Stimulated activated CD4-positive, alpha-beta T cell treated with anti-CD3 and anti-CD28 coated beads, Interleukin-15, amount 100 ng/mL, for 1 hour (primary cell): ENCODE results near the gene CPO.
"Not testable (repeated sequence)": the region's sequence is repeated elsewhere in the genome, so short reads cannot be mapped to it uniquely, and the experiment has no call there.

ENCODE experiments used
- DNase-seq, 2 donors: peaks; one replicate each; pipeline ENCODE4 v3.0.0-alpha.2; 2020; ENCODE audit warnings: low read depth in 1 of 2, low spot score in 1 of 2

The CPO gene, protein sequence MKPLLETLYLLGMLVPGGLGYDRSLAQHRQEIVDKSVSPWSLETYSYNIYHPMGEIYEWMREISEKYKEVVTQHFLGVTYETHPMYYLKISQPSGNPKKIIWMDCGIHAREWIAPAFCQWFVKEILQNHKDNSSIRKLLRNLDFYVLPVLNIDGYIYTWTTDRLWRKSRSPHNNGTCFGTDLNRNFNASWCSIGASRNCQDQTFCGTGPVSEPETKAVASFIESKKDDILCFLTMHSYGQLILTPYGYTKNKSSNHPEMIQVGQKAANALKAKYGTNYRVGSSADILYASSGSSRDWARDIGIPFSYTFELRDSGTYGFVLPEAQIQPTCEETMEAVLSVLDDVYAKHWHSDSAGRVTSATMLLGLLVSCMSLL

DNA sequence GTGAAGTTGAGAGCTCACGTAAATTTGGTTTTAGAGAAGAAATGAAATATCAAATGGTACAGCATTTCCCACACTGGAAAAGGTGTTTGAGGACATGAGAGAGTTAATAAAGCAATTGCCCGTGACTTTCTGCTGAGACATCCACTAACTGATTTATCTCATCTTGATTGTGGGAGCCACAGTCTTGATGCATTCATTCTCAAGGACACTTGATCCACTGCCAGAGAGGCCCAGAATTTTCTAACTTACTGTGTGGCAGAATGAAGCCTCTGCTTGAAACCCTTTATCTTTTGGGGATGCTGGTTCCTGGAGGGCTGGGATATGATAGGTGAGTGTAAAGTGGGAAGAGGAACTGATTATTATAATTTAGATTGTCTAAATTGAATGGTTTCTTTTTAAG is at the start of gene CPO:
TSS of gene CPO (plus strand) at position 179 of the 400 bp plus-strand sequence. CDS start at position 261, 82 bp downstream.
- DNase-seq = no peak

DNA sequence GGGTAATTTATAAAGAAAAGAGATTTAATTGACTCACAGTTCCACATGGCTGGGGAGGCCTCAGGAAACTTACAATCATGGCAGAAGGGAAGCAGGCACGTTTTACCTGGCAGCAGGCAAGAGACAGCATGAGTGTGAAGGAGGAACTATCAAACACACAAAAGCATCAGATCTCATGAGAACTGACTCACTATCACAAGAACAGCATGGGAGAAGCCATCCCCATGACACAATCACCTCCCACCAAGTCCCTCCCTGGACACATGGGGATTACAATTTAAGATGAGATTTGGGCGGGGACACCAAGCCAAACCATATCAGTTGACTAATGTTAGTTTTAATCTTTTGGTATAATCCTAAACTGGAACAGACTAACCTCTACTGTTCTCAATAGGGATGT is 49.1 kb upstream of the CPO start:
- DNase-seq = no peak

- no peak for DNase-seq
Observed at GRCh38 chr2:206890926-206891325, 48.4 kb upstream of the CPO start.

GRCh38 chr2:206915121-206915520 is 24.2 kb upstream of the CPO start:
- DNase-seq = no peak

DNA sequence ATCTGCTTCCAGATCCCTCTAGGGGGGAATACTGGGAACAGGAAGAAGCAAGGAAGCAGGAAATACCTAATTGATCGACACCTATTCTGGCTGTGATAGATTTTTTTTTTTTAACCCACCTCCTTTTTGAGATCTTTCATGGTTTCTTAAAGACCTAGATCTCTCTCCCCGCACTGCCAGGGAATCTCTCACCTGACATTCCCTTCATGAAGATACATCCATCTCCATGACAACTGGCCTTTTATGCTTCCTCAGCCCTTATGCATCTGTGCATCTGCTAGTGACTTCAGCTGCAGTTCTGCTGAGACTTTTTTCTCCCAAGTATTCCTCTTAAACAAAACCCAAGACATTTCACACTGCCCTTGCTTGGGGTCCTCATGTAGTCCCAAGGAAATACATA is 21.1 kb upstream of the CPO start:
- no peak for DNase-seq

GRCh38 chr2:206920310-206920709 is 19.0 kb upstream of the CPO start:
- DNase-seq = no peak

GRCh38 chr2:206920951-206921350 is 18.4 kb upstream of the CPO start:
- no peak for DNase-seq

- no peak for DNase-seq
Observed at GRCh38 chr2:206921529-206921928, 17.8 kb upstream of the CPO start.

GRCh38 chr2:206935991-206936842 is 3.1 kb upstream of the CPO start:
- DNase-seq = no peak

GRCh38 chr2:206936843-206937230 is 2.5 kb upstream of the CPO start:
- DNase-seq = no peak

DNA sequence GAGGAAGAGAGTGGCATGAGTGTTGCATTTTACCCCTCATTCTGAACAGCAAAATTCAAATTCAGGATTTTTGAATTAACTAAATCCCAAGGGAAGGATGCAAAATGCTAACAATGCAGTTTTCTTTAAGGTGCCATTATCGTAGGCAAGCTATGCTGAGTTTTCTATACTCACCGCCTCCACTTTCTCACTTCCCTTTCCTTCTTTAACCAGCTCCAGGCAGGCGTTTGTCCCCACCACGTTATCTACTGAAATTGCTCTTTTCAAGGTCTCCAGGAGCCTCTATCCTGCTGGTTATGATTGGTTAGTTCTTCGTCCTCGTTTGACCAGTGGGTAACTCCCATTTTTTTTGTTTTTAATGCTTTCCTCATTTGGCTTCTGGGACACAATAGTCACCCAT is 1.8 kb upstream of the CPO start:
- DNase-seq = no peak

DNA sequence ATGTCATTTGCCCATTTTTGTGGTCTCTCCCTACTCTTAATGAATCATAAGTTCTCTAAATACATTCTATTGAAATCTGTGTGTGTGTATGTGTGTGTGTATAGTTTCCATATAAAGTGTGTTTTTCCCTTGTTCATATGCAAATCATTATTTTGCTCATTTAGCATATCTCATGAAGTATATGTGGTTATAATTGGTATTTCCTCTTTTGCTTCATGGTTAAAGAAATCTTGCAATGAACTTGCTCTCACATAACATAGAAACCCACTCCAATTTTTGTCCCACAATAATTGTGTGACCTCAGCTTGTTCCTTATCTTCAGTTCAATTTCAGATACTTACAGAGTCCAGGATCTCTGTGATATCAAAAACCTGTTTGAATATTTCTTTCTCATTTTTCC is 1.2 kb downstream of the CPO start:
- no peak for DNase-seq

DNA sequence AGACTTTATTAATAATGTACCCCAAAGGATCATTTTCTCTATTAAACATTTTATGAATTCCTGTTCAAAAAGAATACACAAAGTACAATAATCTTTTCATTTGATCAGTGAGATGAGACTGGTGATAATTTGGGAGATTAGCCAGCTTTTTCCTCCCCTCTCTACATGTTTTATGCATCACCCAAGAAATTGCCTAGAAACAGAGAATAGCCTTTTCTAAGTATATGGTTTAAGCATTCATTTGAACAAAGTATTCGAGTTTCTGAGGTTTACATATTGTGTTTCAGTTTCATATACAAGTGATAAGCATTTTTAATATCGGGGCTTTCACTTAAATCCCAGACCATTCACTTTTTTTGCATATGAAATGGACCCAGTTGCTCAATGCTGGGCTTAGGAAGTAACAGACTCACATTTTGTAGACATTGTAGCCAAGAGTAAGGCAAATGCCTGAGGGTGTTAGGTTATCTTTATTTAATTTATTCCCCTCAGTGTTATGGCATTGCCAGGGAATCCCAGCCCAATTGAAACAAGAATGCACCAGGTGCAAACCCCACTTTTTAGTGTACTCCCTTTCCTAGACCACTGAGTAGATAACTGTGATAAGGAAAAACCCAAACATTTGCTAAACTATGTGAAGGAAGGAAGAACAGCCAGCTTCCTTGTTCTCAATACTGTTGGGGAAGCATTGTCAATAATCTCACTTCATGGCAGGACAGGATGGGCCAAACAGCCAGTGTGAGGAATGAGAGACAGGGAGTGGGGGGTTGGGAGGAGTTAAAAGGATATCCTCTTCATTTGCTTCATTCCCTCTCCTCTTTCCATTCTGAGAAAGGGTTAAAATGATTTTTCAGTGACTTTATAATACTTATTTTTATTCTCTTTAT is 3.5 kb downstream of the CPO start:
- no peak for DNase-seq

DNA sequence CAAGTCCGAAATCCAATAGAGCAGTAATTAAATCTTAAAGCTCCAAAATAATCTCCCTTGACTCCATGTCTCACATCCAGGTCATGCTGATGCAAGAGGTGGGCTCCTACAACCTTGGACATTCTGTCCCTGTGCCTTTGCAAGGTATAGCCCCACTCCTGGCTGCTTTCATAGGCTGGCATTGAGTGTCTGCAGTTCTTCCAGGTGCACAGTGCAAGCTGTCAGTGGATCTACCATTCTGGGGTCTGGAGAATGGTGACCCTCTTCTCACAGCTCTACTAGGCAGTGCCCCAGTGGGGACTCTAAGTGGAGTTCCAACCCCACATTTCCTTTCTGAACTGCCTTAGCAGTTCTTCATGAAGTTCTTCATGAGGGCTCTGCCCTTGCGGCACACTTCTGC is 14.1 kb downstream of the CPO start:
- not testable (repeated sequence) for DNase-seq

GRCh38 chr2:206955253-206955652 is 15.9 kb downstream of the CPO start:
- no peak for DNase-seq

DNA sequence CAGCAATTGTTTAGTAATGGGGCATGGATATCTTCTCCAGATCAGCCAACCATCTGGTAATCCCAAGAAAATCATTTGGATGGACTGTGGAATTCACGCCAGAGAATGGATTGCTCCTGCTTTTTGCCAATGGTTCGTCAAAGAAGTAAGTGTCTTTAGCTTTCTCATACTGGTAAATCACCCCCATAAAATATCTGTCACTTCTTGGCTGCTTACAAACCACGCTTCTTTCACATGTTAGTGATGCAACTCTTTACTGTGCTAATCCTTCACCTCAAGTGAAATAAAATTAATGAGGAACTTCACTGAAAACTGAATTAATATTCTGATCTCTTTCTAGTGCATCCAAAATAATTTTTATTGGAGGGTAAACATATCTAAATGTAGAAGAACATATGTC is 18.9 kb downstream of the CPO start:
- no peak for DNase-seq

DNA sequence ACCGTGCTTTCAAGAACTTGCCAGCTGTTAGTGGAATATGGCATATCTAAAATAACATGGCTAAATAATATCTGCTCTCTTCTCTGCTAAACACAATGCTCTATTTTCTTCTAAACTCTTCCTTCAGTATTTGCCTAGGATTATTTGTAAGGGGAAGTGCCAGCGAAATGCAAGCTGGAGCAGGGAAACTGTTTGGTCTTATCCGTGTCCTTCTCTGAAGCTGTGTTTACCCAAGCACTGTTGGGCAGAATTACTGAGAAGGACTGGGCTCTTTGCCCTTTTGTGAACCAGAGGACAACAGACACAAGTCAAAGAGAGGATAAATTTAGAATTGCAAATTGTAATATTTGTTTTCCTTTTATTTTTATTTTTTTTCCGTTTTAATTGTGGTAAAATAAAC is 23.6 kb downstream of the CPO start:
- no peak for DNase-seq

DNA sequence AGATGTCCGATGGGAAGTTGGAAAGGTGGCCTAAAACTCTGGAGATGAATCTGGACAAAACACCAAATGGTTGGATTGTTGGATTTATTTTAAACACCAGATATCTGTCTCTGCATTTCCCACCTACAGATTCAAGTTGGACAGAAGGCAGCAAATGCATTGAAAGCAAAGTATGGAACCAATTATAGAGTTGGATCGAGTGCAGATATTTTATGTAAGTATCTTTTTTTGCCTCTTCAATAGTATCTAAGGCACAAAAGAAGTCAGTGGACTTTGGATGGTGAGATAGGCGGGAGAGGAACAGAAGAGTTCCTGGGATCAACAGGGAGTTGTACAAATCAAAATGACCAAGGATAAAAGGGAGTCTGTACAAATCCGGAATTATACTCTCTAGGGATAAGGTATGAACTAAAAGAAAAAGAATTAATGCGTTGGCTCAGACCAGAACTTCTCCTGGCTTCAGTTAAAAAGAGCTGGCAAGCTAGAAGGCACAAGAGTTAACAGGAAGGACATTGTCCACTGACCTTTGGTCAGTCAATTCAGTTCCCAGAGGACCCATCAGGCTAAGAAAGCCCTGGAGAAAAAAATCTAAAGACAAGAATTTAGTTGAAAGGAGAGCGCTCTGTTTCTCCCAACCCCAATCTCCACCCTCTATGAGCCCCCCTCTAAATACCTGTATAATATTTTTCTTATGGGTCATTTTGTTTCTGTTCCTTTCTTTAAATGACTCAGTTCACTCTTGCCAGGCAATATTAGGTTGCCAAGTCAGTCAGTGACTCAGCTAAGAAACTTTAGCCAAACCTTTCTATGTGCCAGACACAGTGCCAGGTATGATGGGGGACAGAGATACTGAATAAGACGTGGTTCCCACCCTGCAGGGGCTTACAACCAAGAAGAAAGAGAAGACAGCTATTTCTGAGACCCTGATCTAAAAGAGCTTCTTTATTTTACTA is 29.1 kb downstream of the CPO start:
- DNase-seq = no peak

DNA sequence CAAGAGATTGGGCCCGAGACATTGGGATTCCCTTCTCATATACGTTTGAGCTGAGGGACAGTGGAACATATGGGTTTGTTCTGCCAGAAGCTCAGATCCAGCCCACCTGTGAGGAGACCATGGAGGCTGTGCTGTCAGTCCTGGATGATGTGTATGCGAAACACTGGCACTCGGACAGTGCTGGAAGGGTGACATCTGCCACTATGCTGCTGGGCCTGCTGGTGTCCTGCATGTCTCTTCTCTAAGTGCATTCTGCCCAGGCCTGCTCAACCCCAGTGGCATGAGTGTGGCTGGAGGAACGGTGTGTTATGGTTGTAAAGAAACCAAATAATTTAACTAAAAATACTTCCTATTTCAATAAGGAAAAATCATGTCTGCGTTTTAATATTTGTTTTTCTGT is 29.9 kb downstream of the CPO start:
- DNase-seq = no peak

DNA sequence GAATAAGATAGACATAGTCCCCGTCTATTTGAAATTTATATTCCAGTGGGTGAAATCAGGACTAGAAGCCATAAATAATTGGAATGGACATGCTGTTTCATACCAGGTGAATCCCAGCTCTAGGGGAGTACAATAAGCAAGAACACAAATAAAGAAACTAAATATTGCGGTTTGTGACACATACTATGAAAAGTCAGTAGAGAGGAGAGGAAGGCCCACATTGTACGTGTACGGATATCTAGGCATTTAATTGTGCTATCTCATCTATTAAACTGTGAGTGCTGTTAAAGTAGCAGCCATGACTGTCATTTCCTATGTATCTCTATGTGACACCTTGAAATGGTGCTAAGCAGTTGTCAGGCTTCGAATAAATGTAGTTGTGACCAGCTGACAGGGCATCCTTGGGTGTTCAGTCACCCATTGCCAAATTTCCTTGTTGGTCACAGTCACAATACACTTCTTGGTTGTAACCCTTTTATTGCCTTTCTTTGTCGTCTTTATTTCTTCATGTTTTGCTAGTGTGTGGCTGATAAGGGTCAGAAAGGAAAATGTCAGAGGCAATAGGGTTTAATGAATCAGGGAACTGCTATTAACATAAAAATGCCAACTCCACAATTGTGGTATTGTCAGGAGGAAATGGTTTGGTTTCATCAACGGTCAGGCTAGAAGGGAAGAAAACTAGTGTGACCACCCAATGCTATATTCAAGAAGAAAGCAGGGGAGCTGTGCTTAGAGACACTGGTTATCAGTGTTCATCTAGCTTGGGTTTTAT is 31.5 kb downstream of the CPO start:
- no peak for DNase-seq
